Tibial nerve (tissue), 4 donors: ENCODE data around the gene SCAPER. TPM values are rescaled to one million over a fixed set of nuclear protein-coding genes. Genes with fewer than 3 reads are reported as not detected.

ENCODE experiments used
- DNase-seq, 2 donors: peaks; one replicate each; pipeline ENCODE4 v3.0.0-alpha.2; 2019; ENCODE audit warnings: low spot score in 2 of 2
- H3K27ac ChIP-seq, 4 donors: fragments of 200-600 bp; sonication (generic) in 3 of 4; one replicate each; pipeline ENCODE4 v1.5.1; 2017 to 2019; ENCODE audit warnings: mild to moderate bottlenecking in 1 of 4
- H3K27me3 ChIP-seq, 2 donors: fragments of 200-600 bp; sonication (generic) in 1 of 2; one replicate each; pipeline versions ENCODE4 v1.5.1 to v1.6.0; 2017 to 2019
- H3K36me3 ChIP-seq, 3 donors: fragments of 200-600 bp; sonication (generic); one replicate each; pipeline ENCODE4 v1.5.1; 2018 to 2019
- H3K4me1 ChIP-seq, 4 donors: fragments of 200-600 bp; sonication (generic) in 3 of 4; one replicate each; pipeline ENCODE4 v1.5.1; 2017 to 2019
- H3K4me3 ChIP-seq, 4 donors: fragments of 200-600 bp; sonication (generic) in 3 of 4; one replicate each; pipeline ENCODE4 v1.5.1; 2017 to 2019; ENCODE audit warnings: mild to moderate bottlenecking in 1 of 4, moderate library complexity in 1 of 4
- H3K9me3 ChIP-seq, 4 donors: fragments of 200-600 bp; sonication (generic) in 3 of 4; one replicate each; pipeline ENCODE4 v1.5.1; 2017 to 2019
- EP300 ChIP-seq, 2 donors: sonication (generic); formaldehyde crosslinking; IDR thresholded peaks; one replicate each; pipeline ENCODE4 v1.6.1; 2017; ENCODE audit warnings: antibody characterized with exemption in 2 of 2, mild to moderate bottlenecking in 1 of 2
- POLR2A ChIP-seq, 2 donors: fragments of 450-650 bp; IDR thresholded peaks; one replicate each; pipeline ENCODE4 v1.6.1; 2017; ENCODE audit warnings: antibody characterized with exemption in 2 of 2, mild to moderate bottlenecking in 2 of 2, moderate library complexity in 2 of 2
- WGBS, 2 donors: methylation state at CpG; one replicate each; pipeline ENCODE4 v1.1.5; 2018; 5-methylcytosine and 5-hydroxymethylcytosine counted together
- total RNA-seq, 4 donors: library from RNA; depleted of rRNA; stranded (reverse); fragments of >200 nt; gene quantifications; one replicate each; pipeline ENCODE4 v1.1.0, GENCODE V29; 2016
- TF ChIP-seq, protein P1 (sequence below), 5 experiments: fragments of 200-600 bp in 3 of 5; fragments of 450-650 bp in 2 of 5; sonication (generic) in 3 of 5; IDR thresholded peaks; one replicate each; pipeline ENCODE4 v1.5.1; 2016 to 2019; ENCODE audit warnings: antibody characterized with exemption in 5 of 5, mild to moderate bottlenecking in 3 of 5, moderate library complexity in 2 of 5

The SCAPER gene
- total RNA-seq, 4 donors from 2014 or later: 25.5 to 45.3 (median 37.3) TPM

DNA sequence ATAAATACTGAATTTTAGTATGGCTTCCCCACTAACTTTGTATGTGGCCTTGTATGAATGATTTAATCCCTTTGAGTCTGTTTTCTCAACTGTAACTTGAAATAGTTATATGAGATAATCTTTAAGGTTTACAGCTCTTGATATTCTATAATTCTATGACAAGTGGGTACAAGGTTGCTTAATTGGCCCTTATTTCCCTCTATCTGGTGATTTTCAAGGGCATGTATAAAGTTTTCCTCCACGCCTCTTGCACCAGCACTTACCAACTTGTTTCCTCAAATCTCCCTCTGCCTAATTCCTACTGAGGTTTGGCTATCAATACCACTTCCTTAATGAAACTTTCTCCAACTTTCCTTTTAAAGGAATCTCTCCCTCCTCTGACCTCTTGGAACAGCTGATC lies 455.7 kb downstream of the SCAPER start:
- Histone ChIP-seq H3K36me3 (peaks cover 0 to 3% (median 0%) of the 10 kb centered on the region in 3 donors), H3K27ac (no peak overlapping the region), H3K4me1 (no peaks in the 10 kb centered on the region), H3K4me3 (no peak overlapping the region), H3K9me3 (no peaks in the 10 kb centered on the region), H3K27me3 (no peaks in the 10 kb centered on the region)
- no peak for DNase-seq
- TF ChIP-seq POLR2A (IDR thresholded peaks at IDR 0.05) (no peak), EP300 (IDR thresholded peaks at IDR 0.05) (no peak)
- TF ChIP-seq, protein P1, sequence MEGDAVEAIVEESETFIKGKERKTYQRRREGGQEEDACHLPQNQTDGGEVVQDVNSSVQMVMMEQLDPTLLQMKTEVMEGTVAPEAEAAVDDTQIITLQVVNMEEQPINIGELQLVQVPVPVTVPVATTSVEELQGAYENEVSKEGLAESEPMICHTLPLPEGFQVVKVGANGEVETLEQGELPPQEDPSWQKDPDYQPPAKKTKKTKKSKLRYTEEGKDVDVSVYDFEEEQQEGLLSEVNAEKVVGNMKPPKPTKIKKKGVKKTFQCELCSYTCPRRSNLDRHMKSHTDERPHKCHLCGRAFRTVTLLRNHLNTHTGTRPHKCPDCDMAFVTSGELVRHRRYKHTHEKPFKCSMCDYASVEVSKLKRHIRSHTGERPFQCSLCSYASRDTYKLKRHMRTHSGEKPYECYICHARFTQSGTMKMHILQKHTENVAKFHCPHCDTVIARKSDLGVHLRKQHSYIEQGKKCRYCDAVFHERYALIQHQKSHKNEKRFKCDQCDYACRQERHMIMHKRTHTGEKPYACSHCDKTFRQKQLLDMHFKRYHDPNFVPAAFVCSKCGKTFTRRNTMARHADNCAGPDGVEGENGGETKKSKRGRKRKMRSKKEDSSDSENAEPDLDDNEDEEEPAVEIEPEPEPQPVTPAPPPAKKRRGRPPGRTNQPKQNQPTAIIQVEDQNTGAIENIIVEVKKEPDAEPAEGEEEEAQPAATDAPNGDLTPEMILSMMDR (IDR thresholded peaks at IDR 0.05): no peak
- 89 to 95% methylated on average over 1 of the region's 1 CpG for WGBS, 2 donors

DNA sequence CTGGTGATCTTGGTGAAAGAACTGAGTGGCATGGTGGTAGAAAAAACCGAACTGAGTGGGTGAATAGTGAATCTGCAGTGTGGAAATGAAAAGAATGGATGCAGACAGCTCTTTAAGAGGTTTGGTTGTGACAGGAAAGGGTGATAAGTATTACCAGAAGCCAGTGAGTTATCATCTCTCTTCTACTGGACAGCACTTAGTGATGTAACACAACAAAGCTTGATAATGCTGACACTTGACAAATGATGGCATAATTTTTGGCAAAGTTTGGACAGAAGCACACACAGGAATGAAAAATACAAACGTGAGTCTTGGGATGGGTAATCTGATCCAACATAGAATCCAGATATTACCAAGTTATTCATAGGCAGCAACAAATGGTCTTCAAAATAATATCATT lies 456.4 kb downstream of the SCAPER start:
- Histone ChIP-seq H3K27ac (no peak overlapping the region), H3K36me3 (peaks cover 0 to 3% (median 0%) of the 10 kb centered on the region in 3 donors), H3K9me3 (no peaks in the 10 kb centered on the region), H3K4me1 (no peaks in the 10 kb centered on the region), H3K4me3 (no peak overlapping the region), H3K27me3 (no peaks in the 10 kb centered on the region)
- WGBS, 2 donors: 76 to 79% methylated on average over 2 of the region's 2 CpGs
- TF ChIP-seq POLR2A (IDR thresholded peaks at IDR 0.05) (no peak), EP300 (IDR thresholded peaks at IDR 0.05) (no peak)
- TF ChIP-seq, protein P1 (IDR thresholded peaks at IDR 0.05): no peak
- DNase-seq: no peak

DNA sequence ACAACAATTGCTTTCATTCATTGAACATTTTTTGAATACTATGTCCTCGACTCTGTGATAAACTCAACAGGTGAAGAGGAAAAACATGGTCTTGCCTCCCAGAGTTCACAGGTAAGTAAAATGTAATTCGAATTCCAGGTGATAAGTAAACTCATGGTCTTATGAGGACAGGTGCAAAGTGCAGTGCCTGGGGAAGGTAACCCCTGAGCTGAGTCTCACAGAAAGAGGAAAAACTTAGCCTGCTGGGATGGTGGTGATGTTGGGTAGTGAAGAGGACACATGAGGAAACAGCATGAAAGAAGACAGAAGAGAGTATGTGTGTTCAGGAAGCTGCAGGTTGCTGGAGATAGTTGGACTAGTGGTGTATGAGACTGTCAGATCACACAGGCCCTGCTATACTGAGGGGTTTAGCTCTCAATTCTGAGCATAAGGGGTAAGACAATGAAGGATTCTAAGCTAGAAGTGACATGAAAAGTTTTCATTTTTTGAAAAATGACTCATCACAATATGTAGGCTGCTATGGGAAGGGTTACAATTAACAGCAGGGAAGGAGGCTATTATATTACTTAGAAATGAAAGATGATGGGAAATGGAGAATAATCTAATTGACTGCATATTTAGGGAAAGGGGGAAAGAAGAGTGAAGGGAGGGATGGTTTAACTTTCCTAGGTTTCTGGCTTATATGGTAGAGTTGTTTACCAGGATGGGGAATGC lies 457.3 kb downstream of the SCAPER start:
- H3K27me3 ChIP-seq: no peaks in the 10 kb centered on the region

DNA sequence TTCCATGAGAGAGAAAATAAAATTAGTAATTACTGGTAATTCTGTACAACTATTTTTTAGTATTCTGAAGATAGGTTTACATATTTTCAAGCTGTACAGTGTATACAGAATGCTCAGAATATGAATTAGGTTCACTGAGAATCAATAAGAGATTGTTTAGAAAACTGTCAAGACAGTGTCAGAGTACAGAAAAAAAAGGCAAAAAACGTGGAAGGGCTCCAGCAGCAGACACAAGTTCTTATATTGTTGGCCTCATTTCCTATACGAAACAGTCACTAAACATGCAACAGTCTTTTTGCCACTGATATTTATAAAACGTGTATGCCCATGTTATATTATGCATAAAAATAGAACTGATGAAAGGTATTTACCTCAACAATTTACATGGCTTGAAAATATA lies 464.7 kb downstream of the SCAPER start:
- peaks cover 0 to 3% (median 0%) of the 10 kb centered on the region in 4 donors for H3K4me1 ChIP-seq
- no peaks in the 10 kb centered on the region for H3K36me3 ChIP-seq
- no peak overlapping the region for H3K27ac ChIP-seq
- WGBS, 2 donors: 40 to 42% methylated on average over 3 of the region's 3 CpGs
- no peak for DNase-seq
- H3K27me3 ChIP-seq: no peaks in the 10 kb centered on the region
- no peak overlapping the region for H3K4me3 ChIP-seq
- TF ChIP-seq, protein P1 (IDR thresholded peaks at IDR 0.05): no peak
- TF ChIP-seq EP300 (IDR thresholded peaks at IDR 0.05): no peak
- TF ChIP-seq POLR2A (IDR thresholded peaks at IDR 0.05): no peak
- H3K9me3 ChIP-seq: no peaks in the 10 kb centered on the region

More for the DNA sequence above, 457.3 kb downstream of the SCAPER start:
- 89 to 92% methylated on average over 2 of the region's 2 CpGs for WGBS, 2 donors
- Histone ChIP-seq H3K36me3 (peaks cover 0 to 3% (median 0%) of the 10 kb centered on the region in 3 donors), H3K4me1 (no peaks in the 10 kb centered on the region), H3K27ac (no peak overlapping the region), H3K4me3 (no peak overlapping the region), H3K9me3 (no peaks in the 10 kb centered on the region)
- DNase-seq: no peak
- TF ChIP-seq, protein P1 (IDR thresholded peaks at IDR 0.05): no peak
- TF ChIP-seq POLR2A (IDR thresholded peaks at IDR 0.05) (no peak), EP300 (IDR thresholded peaks at IDR 0.05) (no peak)

DNA sequence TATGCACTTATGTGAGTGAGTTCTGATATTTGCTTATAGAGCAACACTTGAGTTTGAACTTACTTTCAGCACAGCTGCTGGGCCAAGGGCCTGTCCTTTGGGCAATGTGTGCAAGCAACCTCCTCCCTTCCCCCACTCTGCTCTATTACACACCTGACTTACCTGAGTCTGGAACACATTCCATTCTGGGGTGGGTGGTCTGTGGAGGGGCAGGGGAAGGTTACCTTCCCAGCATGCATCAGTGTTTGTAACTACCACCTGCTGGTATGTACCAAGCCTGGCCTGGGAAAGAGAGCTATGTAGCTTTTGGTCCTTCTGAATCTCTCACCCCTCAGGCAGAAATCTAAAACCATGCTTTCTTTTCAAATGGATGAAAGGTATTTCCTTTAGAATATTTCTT lies 465.6 kb downstream of the SCAPER start:
- no peaks in the 10 kb centered on the region for H3K36me3 ChIP-seq
- no peak overlapping the region for H3K4me3 ChIP-seq
- TF ChIP-seq POLR2A (IDR thresholded peaks at IDR 0.05) (no peak), EP300 (IDR thresholded peaks at IDR 0.05) (no peak)
- TF ChIP-seq, protein P1 (IDR thresholded peaks at IDR 0.05): no peak
- DNase-seq: no peak
- no peaks in the 10 kb centered on the region for H3K9me3 ChIP-seq
- no peak overlapping the region for H3K27ac ChIP-seq
- H3K4me1 ChIP-seq: peaks cover 0 to 3% (median 0%) of the 10 kb centered on the region in 4 donors
- H3K27me3 ChIP-seq: no peaks in the 10 kb centered on the region
